C4-2B (cell line): Measurements from ENCODE around the gene FXYD3.

Experiments used
- CTCF ChIP-seq: fragments of 450-650 bp; conservative IDR thresholded peaks from 2 replicates; pipeline ENCODE4 v1.5.1; 2017; ENCODE audit warnings: mild to moderate bottlenecking
- ZFX ChIP-seq: fragments of 450-650 bp; IDR thresholded peaks from 2 replicates; pipeline ENCODE4 v1.6.1; 2017

GRCh38 chr19:35073941-35074340, 41.7 kb upstream of the FXYD3 start:
- no peak for TF ChIP-seq CTCF
- TF ChIP-seq ZFX, result no peak
